ENCODE results near the gene APLP2. TPM values are rescaled to one million over a fixed set of nuclear protein-coding genes. Genes with fewer than 3 reads are reported as not detected.

Gene APLP2
- total RNA-seq, 2 donors from 2014 or later, result 30.3 to 32.2 TPM

GRCh38 chr11:130120045-130120444 lies 50.4 kb downstream of the APLP2 start:
- peaks cover 15 to 17% of the 10 kb centered on the region in 2 donors for H3K36me3 Mint-ChIP-seq
- no peak for ATAC-seq
- no peaks in the 10 kb centered on the region for H3K9me3 Mint-ChIP-seq
- DNase-seq (ENCODE audit: low spot score in 2 of 2), result no peak
- H3K27ac Mint-ChIP-seq, result no peak overlapping the region

GRCh38 chr11:130121445-130121978 lies 51.8 kb downstream of the APLP2 start:
- peak in 1 of 2 donors; percentile 40 for DNase-seq (ENCODE audit: low spot score in 2 of 2)
- Mint-ChIP-seq H3K27ac (peak overlapping the region in 1 of 2 donors; percentile 5), H3K36me3 (peaks cover 15 to 17% of the 10 kb centered on the region in 2 donors), H3K9me3 (no peaks in the 10 kb centered on the region)
- peak; percentile 84 for ATAC-seq

- Mint-ChIP-seq H3K9me3 (no peaks in the 10 kb centered on the region), H3K27ac (peak overlapping the region in 1 of 2 donors; percentile 5), H3K36me3 (peaks cover 15 to 17% of the 10 kb centered on the region in 2 donors)
- DNase-seq (ENCODE audit: low spot score in 2 of 2) (peak in 1 of 2 donors; percentile 56), ATAC-seq (peak; percentile 84 to 87)
Observed at GRCh38 chr11:130122141-130122575, 52.5 kb downstream of the APLP2 start.

GRCh38 chr11:130123414-130124040 lies 53.8 kb downstream of the APLP2 start:
- no peak for DNase-seq (ENCODE audit: low spot score in 2 of 2)
- no peak for ATAC-seq
- Mint-ChIP-seq H3K27ac (no peak overlapping the region), H3K9me3 (no peaks in the 10 kb centered on the region), H3K36me3 (peaks cover 15 to 17% of the 10 kb centered on the region in 2 donors)

GRCh38 chr11:130124096-130124495 lies 54.4 kb downstream of the APLP2 start:
- H3K27ac Mint-ChIP-seq, result no peak overlapping the region
- no peak for DNase-seq (ENCODE audit: low spot score in 2 of 2)
- ATAC-seq, result no peak
- H3K36me3 Mint-ChIP-seq, result peaks cover 15 to 17% of the 10 kb centered on the region in 2 donors
- H3K9me3 Mint-ChIP-seq, result no peaks in the 10 kb centered on the region

- H3K9me3 Mint-ChIP-seq, result no peaks in the 10 kb centered on the region
- no peak for DNase-seq (ENCODE audit: low spot score in 2 of 2)
- H3K27ac Mint-ChIP-seq, result no peak overlapping the region
- H3K36me3 Mint-ChIP-seq, result peaks cover 15 to 19% of the 10 kb centered on the region in 2 donors
- no peak for ATAC-seq
Observed at GRCh38 chr11:130125638-130126037, 55.9 kb downstream of the APLP2 start.

GRCh38 chr11:130126516-130126915 lies 56.8 kb downstream of the APLP2 start:
- ATAC-seq (no peak), DNase-seq (ENCODE audit: low spot score in 2 of 2) (no peak)
- H3K27ac Mint-ChIP-seq, result no peak overlapping the region
- H3K36me3 Mint-ChIP-seq, result peaks cover 15 to 21% of the 10 kb centered on the region in 2 donors
- H3K9me3 Mint-ChIP-seq, result no peaks in the 10 kb centered on the region

- no peaks in the 10 kb centered on the region for H3K9me3 Mint-ChIP-seq
- H3K27ac Mint-ChIP-seq, result no peak overlapping the region
- no peak for ATAC-seq
- DNase-seq (ENCODE audit: low spot score in 2 of 2), result no peak
- H3K36me3 Mint-ChIP-seq, result peaks cover 13 to 18% of the 10 kb centered on the region in 2 donors
Observed at GRCh38 chr11:130127509-130127908, 57.8 kb downstream of the APLP2 start.

- ATAC-seq (no peak), DNase-seq (ENCODE audit: low spot score in 2 of 2) (no peak)
- Mint-ChIP-seq H3K36me3 (peaks cover 5 to 9% of the 10 kb centered on the region in 2 donors), H3K27ac (no peak overlapping the region), H3K9me3 (no peaks in the 10 kb centered on the region)
Observed at GRCh38 chr11:130128626-130129025, 58.9 kb downstream of the APLP2 start.

GRCh38 chr11:130129922-130130321 lies 60.2 kb downstream of the APLP2 start:
- no peak overlapping the region for H3K27ac Mint-ChIP-seq
- peaks cover 0 to 4% of the 10 kb centered on the region in 2 donors for H3K36me3 Mint-ChIP-seq
- H3K9me3 Mint-ChIP-seq, result no peaks in the 10 kb centered on the region
- no peak for ATAC-seq
- DNase-seq (ENCODE audit: low spot score in 2 of 2), result no peak

- Mint-ChIP-seq H3K36me3 (peaks cover 0 to 4% of the 10 kb centered on the region in 2 donors), H3K9me3 (no peaks in the 10 kb centered on the region)
Observed at GRCh38 chr11:130131961-130132850, 62.5 kb downstream of the APLP2 start.

GRCh38 chr11:130133716-130134115 lies 64.0 kb downstream of the APLP2 start:
- H3K36me3 Mint-ChIP-seq, result peaks cover 0 to 4% of the 10 kb centered on the region in 2 donors
- DNase-seq (ENCODE audit: low spot score in 2 of 2), result no peak
- H3K9me3 Mint-ChIP-seq, result no peaks in the 10 kb centered on the region
- peak overlapping the region in 1 of 2 donors; percentile 65 for H3K27ac Mint-ChIP-seq
- ATAC-seq, result no peak

More at GRCh38 chr11:130131961-130132850, 62.5 kb downstream of the APLP2 start:
- DNase-seq (ENCODE audit: low spot score in 2 of 2), result peak in 1 of 2 donors; percentile 53
- H3K27ac Mint-ChIP-seq, result peak overlapping the region in 1 of 2 donors; percentile 27
- ATAC-seq, result peak; percentile 55 to 79

GRCh38 chr11:130136107-130136506 lies 66.4 kb downstream of the APLP2 start:
- no peak overlapping the region for H3K27ac Mint-ChIP-seq
- no peaks in the 10 kb centered on the region for H3K36me3 Mint-ChIP-seq
- DNase-seq (ENCODE audit: low spot score in 2 of 2) (no peak), ATAC-seq (no peak)
- H3K9me3 Mint-ChIP-seq, result no peaks in the 10 kb centered on the region

- H3K27ac Mint-ChIP-seq, result no peak overlapping the region
- DNase-seq (ENCODE audit: low spot score in 2 of 2), result no peak
- peak in 1 of 2 donors; percentile 43 for ATAC-seq
- no peaks in the 10 kb centered on the region for H3K9me3 Mint-ChIP-seq
- no peaks in the 10 kb centered on the region for H3K36me3 Mint-ChIP-seq
Observed at GRCh38 chr11:130137999-130138398, 68.3 kb downstream of the APLP2 start.

GRCh38 chr11:130139401-130139800 lies 69.7 kb downstream of the APLP2 start:
- no peak for ATAC-seq
- no peaks in the 10 kb centered on the region for H3K9me3 Mint-ChIP-seq
- DNase-seq (ENCODE audit: low spot score in 2 of 2), result no peak
- H3K27ac Mint-ChIP-seq, result no peak overlapping the region
- no peaks in the 10 kb centered on the region for H3K36me3 Mint-ChIP-seq

- Mint-ChIP-seq H3K9me3 (no peaks in the 10 kb centered on the region), H3K36me3 (no peaks in the 10 kb centered on the region), H3K27ac (no peak overlapping the region)
- ATAC-seq, result no peak
- DNase-seq (ENCODE audit: low spot score in 2 of 2), result no peak
Observed at GRCh38 chr11:130141561-130142341, 72.1 kb downstream of the APLP2 start.

All from activated naive CD4-positive, alpha-beta T cell treated with anti-CD3 and anti-CD28 coated beads, Interleukin-2, amount 50 U/mL, for 72 hours (primary cell).